ENCODE measurements around the gene NRP2. TPM values are rescaled to one million over a fixed set of nuclear protein-coding genes. Genes with fewer than 3 reads are reported as not detected.

The NRP2 gene
- total RNA-seq, 1 donor from 2014 or later, result 89.0 TPM

DNA sequence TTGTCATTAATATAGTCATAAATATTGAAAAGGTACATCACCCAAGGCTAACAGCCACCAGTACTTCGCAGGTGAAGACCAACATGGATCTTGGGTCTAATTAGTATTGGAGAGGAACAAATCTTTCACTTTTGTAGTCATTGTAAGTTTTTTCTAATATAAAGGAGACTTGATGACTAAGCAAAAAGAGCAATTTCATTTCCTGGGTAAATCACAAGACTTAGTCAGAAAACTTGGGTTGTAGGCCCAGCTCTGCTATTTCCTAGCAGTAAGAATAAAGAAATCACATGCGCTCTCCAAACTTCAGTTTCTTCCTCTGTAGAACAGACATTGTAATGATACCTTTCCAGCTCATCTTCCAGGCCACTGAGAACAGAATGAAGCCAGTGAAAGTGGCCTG is 40.9 kb downstream of the NRP2 start:
- no peaks in the 10 kb centered on the region for H3K36me3 Mint-ChIP-seq (ENCODE audit: unreplicated experiment)
- H3K4me3 Mint-ChIP-seq (ENCODE audit: unreplicated experiment), result no peak overlapping the region
- TF ChIP-seq CTCF (IDR thresholded peaks at IDR 0.05; ENCODE audit: partially characterized antibody, unreplicated experiment), result no peak
- peaks cover 25% of the 10 kb centered on the region for H3K9me3 Mint-ChIP-seq (ENCODE audit: unreplicated experiment)
- H3K4me1 Mint-ChIP-seq (ENCODE audit: low read depth, unreplicated experiment), result peaks cover 71% of the 10 kb centered on the region
- H3K27me3 Mint-ChIP-seq (ENCODE audit: unreplicated experiment), result peaks cover 17% of the 10 kb centered on the region
- no peak for DNase-seq
- no peak overlapping the region for H3K27ac Mint-ChIP-seq (ENCODE audit: unreplicated experiment)

GRCh38 chr2:205725059-205725458 is 42.8 kb downstream of the NRP2 start:
- Mint-ChIP-seq H3K4me1 (ENCODE audit: low read depth, unreplicated experiment) (peaks cover 72% of the 10 kb centered on the region), H3K9me3 (ENCODE audit: unreplicated experiment) (peaks cover 19% of the 10 kb centered on the region), H3K27ac (ENCODE audit: unreplicated experiment) (peak overlapping the region; percentile 25), H3K27me3 (ENCODE audit: unreplicated experiment) (peaks cover 15% of the 10 kb centered on the region), H3K4me3 (ENCODE audit: unreplicated experiment) (no peak overlapping the region), H3K36me3 (ENCODE audit: unreplicated experiment) (no peaks in the 10 kb centered on the region)
- no peak for DNase-seq
- TF ChIP-seq CTCF (IDR thresholded peaks at IDR 0.05; ENCODE audit: partially characterized antibody, unreplicated experiment), result no peak

- no peaks in the 10 kb centered on the region for H3K36me3 Mint-ChIP-seq (ENCODE audit: unreplicated experiment)
- TF ChIP-seq CTCF (IDR thresholded peaks at IDR 0.05; ENCODE audit: partially characterized antibody, unreplicated experiment), result no peak
- H3K9me3 Mint-ChIP-seq (ENCODE audit: unreplicated experiment), result peaks cover 16% of the 10 kb centered on the region
- H3K4me1 Mint-ChIP-seq (ENCODE audit: low read depth, unreplicated experiment), result peaks cover 67% of the 10 kb centered on the region
- H3K27me3 Mint-ChIP-seq (ENCODE audit: unreplicated experiment), result peaks cover 10% of the 10 kb centered on the region
- no peak for DNase-seq
- no peak overlapping the region for H3K27ac Mint-ChIP-seq (ENCODE audit: unreplicated experiment)
- H3K4me3 Mint-ChIP-seq (ENCODE audit: unreplicated experiment), result no peak overlapping the region
Observed at GRCh38 chr2:205726506-205726905, 44.2 kb downstream of the NRP2 start.

- H3K9me3 Mint-ChIP-seq (ENCODE audit: unreplicated experiment), result peaks cover 16% of the 10 kb centered on the region
- no peak for TF ChIP-seq CTCF (IDR thresholded peaks at IDR 0.05; ENCODE audit: partially characterized antibody, unreplicated experiment)
- peaks cover 62% of the 10 kb centered on the region for H3K4me1 Mint-ChIP-seq (ENCODE audit: low read depth, unreplicated experiment)
- no peak for DNase-seq
- no peak overlapping the region for H3K4me3 Mint-ChIP-seq (ENCODE audit: unreplicated experiment)
- no peak overlapping the region for H3K27ac Mint-ChIP-seq (ENCODE audit: unreplicated experiment)
- peaks cover 9% of the 10 kb centered on the region for H3K27me3 Mint-ChIP-seq (ENCODE audit: unreplicated experiment)
- H3K36me3 Mint-ChIP-seq (ENCODE audit: unreplicated experiment), result no peaks in the 10 kb centered on the region
Observed at GRCh38 chr2:205727174-205727573, 44.9 kb downstream of the NRP2 start.

DNA sequence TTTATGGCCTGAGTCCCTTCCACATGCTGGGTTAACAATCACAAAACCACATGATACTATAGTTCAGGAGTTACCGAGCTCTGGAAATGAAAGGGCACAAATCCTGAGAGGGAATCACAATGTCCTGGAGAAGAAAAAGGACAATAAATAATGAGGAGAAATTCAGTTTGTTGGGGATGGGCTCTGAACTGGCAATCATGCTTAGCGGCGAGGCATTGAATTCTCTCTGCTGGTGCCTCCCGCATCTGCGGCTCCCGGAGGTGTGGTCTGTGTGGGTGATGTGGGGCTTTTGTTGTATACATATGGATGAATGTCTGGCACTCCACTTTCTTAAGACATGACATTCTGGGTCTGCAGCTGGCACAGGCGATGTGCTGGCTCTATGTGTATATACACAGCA is 46.1 kb downstream of the NRP2 start:
- DNase-seq, result no peak

More for the DNA sequence above, 46.1 kb downstream of the NRP2 start:
- H3K9me3 Mint-ChIP-seq (ENCODE audit: unreplicated experiment), result peaks cover 16% of the 10 kb centered on the region
- no peak for TF ChIP-seq CTCF (IDR thresholded peaks at IDR 0.05; ENCODE audit: partially characterized antibody, unreplicated experiment)
- H3K4me3 Mint-ChIP-seq (ENCODE audit: unreplicated experiment), result peak overlapping the region; percentile 33
- H3K27me3 Mint-ChIP-seq (ENCODE audit: unreplicated experiment), result peaks cover 9% of the 10 kb centered on the region
- no peaks in the 10 kb centered on the region for H3K36me3 Mint-ChIP-seq (ENCODE audit: unreplicated experiment)
- peaks cover 66% of the 10 kb centered on the region for H3K4me1 Mint-ChIP-seq (ENCODE audit: low read depth, unreplicated experiment)
- peak overlapping the region; percentile 36 for H3K27ac Mint-ChIP-seq (ENCODE audit: unreplicated experiment)
